GM19372 (cell line): Measurements from ENCODE around the gene KCNB1.

Experiments used
- ATAC-seq: cut with Tn5 transposase; IDR thresholded peaks from one replicate; pipeline ENCODE4 v1.9.1; 2021; ENCODE audit warnings: mild to moderate bottlenecking, low read depth, moderate library complexity; ENCODE audit not compliant: unreplicated experiment

Gene KCNB1

DNA sequence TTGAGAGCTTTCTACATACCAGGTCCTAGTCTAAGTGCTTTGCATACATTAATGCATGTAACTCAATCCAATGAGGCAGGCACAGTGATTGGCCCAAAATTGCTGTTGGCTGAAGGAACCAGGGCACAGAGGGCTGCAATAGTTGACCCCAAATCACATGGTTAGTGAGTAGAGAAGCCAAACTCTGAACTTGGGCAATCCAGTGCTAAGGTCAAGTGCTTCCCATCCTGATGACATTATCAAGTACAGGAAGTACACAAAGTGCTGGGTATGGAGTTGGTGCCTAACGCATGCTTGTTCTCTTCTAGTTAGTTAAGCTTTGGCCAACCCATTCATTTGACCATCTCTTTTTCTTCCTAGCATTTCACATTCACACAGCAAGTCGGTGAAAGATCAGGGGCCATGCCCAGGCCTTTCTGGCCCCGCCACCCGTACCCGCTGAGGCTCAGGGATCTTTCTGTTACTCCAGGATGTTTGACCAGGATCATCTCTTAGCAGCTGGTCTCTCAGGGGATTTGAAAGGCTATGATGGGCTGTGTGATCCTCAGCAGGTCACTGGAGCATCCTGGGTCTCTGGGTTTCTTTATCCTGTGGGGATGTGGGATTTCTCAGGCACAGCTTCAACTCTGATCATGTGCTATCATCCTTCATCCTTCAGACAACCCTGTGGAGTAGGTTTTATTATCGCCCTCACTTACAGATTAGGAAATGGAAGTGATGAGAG is 7.0 kb downstream of the KCNB1 start:
- no peak for ATAC-seq

DNA sequence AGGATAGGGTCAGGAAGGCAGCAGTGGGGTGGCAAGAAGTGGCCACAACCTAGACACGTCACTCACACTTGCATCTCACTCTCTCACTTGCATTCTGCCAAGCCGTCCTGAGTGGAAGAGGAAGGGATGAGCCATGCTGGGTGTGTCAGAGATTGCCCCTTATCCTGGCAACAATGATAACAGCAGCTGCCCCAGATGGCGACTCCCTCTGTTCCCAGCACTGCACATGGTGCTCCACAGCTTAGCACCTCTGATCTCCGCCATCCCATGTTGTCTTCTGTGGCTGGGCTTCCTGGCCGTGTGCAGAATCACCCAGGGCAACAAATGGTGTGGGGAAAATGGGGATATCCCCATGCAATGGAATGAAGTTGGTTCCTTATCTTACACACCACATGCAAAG is 11.1 kb downstream of the KCNB1 start:
- no peak for ATAC-seq

DNA sequence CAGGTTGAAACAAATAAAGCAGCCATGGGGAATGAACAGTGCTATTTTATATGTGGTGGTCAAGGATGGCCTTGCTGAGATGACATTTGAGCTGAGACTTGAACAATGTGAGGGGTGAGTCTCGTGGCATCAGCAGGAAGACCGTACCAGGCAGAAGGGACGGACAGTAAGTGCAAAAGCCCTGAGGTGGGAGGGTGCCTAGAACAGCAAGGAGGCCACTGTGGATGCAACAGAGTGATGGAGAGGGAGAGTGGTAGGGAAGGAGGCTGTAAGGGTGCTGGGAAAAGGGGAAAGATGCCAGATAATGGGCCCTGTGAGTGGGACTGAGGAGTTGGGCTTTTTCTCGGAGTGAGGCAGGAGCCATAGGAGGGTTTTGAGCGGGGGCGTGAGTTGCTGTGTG is 11.5 kb downstream of the KCNB1 start:
- no peak for ATAC-seq

DNA sequence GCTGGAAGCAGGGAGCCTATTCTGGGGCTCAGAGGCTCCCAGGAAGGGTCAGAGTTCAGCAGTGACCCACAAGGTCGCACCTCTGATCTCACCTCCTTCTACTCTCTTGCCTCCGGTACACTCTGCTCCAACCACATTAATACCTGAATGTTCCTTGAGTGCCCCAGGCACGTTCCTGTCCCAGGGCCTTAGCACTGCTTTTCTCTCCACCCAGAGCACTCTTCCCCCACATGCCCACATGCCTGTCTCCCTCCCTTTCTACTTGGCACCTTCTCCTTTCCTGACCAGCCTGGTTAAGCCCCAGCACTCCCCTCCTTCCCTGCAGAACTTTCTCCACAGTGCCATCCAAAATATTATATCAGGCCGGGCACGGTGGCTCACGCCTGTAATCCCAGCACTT is 13.4 kb downstream of the KCNB1 start:
- no peak for ATAC-seq

GRCh38 chr20:49468412-49468811 is 14.1 kb downstream of the KCNB1 start:
- ATAC-seq: no peak

GRCh38 chr20:49466114-49466912 is 16.2 kb downstream of the KCNB1 start:
- ATAC-seq: no peak

- ATAC-seq: no peak
Observed at GRCh38 chr20:49464556-49464955, 17.9 kb downstream of the KCNB1 start.

- no peak for ATAC-seq
Observed at GRCh38 chr20:49462626-49463025, 19.8 kb downstream of the KCNB1 start.

- ATAC-seq: no peak
Observed at GRCh38 chr20:49461894-49462620, 20.4 kb downstream of the KCNB1 start.

- ATAC-seq: no peak
Observed at GRCh38 chr20:49460916-49461315, 21.6 kb downstream of the KCNB1 start.

GRCh38 chr20:49460131-49460530 is 22.3 kb downstream of the KCNB1 start:
- ATAC-seq: no peak

- ATAC-seq: no peak
Observed at GRCh38 chr20:49459684-49460083, 22.8 kb downstream of the KCNB1 start.

DNA sequence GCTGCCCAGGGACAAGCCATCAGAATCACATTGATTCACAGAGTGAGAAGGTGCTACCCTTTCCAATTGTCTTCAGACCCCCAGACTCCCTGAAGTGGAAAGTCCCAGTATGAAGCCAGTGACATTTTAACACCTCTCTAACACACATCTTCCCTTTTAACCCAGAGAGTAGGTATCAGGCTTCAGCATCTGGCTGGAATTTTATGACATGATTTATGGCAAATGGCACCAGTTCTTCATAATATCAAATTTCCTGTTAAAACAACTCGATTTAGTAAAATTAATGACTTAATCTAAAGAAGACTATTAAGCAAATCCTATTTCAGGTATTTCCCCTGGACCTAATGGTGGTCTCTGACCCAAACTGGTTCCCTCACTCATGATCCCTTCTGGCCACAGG is 25.0 kb downstream of the KCNB1 start:
- ATAC-seq: no peak

GRCh38 chr20:49456646-49457045 is 25.8 kb downstream of the KCNB1 start:
- no peak for ATAC-seq

GRCh38 chr20:49455691-49456090 is 26.8 kb downstream of the KCNB1 start:
- no peak for ATAC-seq

DNA sequence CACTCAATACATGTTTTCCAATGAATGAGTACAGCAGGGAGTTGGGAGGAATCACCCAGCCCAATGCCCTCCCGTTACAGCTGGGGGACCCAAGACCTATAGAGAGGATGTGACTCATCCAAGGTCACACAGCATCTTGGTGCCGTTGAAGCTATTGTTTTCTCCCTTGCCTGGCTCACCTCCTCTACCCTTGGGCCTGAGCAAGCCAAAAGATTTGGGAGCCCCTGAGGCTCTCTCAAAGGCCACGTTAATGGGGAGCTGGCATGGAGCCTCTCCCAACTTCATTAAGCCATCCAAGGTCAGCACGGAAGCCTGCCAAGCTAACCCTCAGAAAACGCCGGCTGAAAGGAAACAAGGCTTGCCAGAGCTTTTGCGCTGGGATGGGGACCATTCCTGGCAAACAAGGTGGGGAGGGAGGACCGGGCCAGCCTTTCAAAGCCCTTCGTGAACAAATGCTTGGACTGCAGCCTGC is 30.4 kb downstream of the KCNB1 start:
- ATAC-seq: no peak

GRCh38 chr20:49450281-49450721 is 32.2 kb downstream of the KCNB1 start:
- ATAC-seq: no peak

DNA sequence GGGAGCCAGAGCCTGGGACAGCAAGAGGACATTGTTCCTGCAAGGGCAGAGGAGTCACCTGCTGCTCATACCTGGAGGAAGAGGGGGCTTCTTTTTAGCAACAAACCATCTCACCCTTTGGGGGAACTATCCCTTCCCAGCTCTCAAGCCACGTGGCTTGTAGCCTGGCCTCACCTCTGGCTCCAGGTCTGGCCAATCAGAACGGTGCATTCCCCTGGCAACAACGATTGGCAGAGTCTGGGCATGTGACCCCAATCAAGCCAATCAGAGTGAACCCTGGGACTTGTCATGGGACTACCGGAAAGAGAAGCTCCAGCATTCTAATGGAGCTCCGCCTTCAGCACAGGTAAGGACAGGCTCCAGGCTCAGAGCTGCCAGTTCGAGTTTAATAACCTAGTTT is 33.6 kb downstream of the KCNB1 start:
- no peak for ATAC-seq

GRCh38 chr20:49447946-49448809 is 34.3 kb downstream of the KCNB1 start:
- no peak for ATAC-seq

DNA sequence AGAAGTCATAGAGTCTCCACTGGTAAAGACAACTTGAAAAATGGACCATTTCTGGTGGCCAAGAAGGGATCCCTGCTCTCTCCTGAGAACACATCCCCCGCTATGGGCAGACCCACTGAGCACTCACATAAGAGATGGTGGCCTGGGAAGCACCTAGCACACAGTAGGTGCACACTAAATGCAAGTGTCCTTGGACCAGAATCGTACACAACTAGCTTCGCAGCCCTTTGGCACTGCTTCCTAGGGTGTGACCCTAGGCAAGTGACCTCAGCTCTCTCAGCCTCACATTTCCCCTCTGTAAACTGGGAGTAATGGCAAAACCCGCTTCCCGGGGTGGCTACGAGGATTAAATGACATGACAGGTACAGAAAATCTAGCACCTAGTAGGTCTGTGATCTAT is 35.1 kb downstream of the KCNB1 start:
- ATAC-seq: no peak
